SK-N-SH treated with all-trans-retinoic acid at 6 μM for 48 hours (cell line): ENCODE results near the gene KANK2.
"Not testable (repeated sequence)": the region's sequence is repeated elsewhere in the genome, so short reads cannot be mapped to it uniquely, and the experiment has no call there.

ENCODE experiments used
- ATAC-seq: fragments of 200-7000 bp; cut with Tn5 transposase; 3 replicates; pipeline ENCODE4 v1.9.1; 2020; ENCODE audit warnings: mild to moderate bottlenecking, moderate library complexity
- ARNTL ChIP-seq: fragments of 450-650 bp; formaldehyde crosslinking; IDR thresholded peaks from 2 replicates; pipeline ENCODE4 v1.5.0; 2020; ENCODE audit warnings: low read depth, mild to moderate bottlenecking, moderate library complexity, borderline replicate concordance
- BACH2 ChIP-seq: fragments of 250-450 bp; sonication (Bioruptor Pico); IDR thresholded peaks from 2 replicates; pipeline ENCODE4 v1.9.0; 2021; ENCODE audit warnings: mild to moderate bottlenecking, borderline replicate concordance
- CSDC2 ChIP-seq: fragments of 250-450 bp; sonication (Bioruptor Pico); IDR thresholded peaks from 2 replicates; pipeline ENCODE4 v1.5.0; 2020; ENCODE audit warnings: mild to moderate bottlenecking, moderate library complexity
- CSRNP3 ChIP-seq: fragments of 250-450 bp; sonication (Bioruptor Pico); IDR thresholded peaks from 2 replicates; pipeline ENCODE4 v1.5.1; 2021; ENCODE audit warnings: mild to moderate bottlenecking, moderate library complexity
- ESRRG ChIP-seq: fragments of 250-450 bp; sonication (Bioruptor Pico); IDR thresholded peaks from 2 replicates; pipeline ENCODE4 v1.6.1; 2021; ENCODE audit warnings: mild to moderate bottlenecking
- GLIS3 ChIP-seq: fragments of 250-450 bp; sonication (Bioruptor Pico); IDR thresholded peaks from 2 replicates; pipeline ENCODE4 v1.5.0; 2020; ENCODE audit warnings: mild to moderate bottlenecking, moderate library complexity
- ISL1 ChIP-seq: fragments of 250-450 bp; sonication (Bioruptor Pico); IDR thresholded peaks from 2 replicates; pipeline ENCODE4 v2.1.2; 2022; ENCODE audit warnings: mild to moderate bottlenecking, moderate library complexity
- OSR1 ChIP-seq: fragments of 250-450 bp; sonication (Bioruptor Pico); IDR thresholded peaks from 2 replicates; pipeline ENCODE4 v1.8.0; 2022; ENCODE audit warnings: moderate library complexity, mild to moderate bottlenecking, inconsistent platforms
- PPARA ChIP-seq: fragments of 250-450 bp; sonication (Bioruptor Pico); IDR thresholded peaks from 2 replicates; pipeline ENCODE4 v1.5.0; 2020; ENCODE audit warnings: mild to moderate bottlenecking, borderline replicate concordance
- RARB ChIP-seq: fragments of 250-450 bp; sonication (Bioruptor Pico); IDR thresholded peaks from 2 replicates; pipeline ENCODE4 v1.8.0; 2021; ENCODE audit warnings: mild to moderate bottlenecking, moderate library complexity
- SNAI2 ChIP-seq: fragments of 250-450 bp; sonication (Bioruptor Pico); IDR thresholded peaks from 2 replicates; pipeline ENCODE4 v1.5.0; 2020; ENCODE audit warnings: mild to moderate bottlenecking, moderate library complexity
- TCF4 ChIP-seq: fragments of 250-450 bp; sonication (Bioruptor Pico); IDR thresholded peaks from 2 replicates; pipeline ENCODE4 v1.8.0; 2021; ENCODE audit warnings: mild to moderate bottlenecking, moderate library complexity, borderline replicate concordance
- ZC3H10 ChIP-seq: fragments of 250-450 bp; sonication (Bioruptor Pico); IDR thresholded peaks from 2 replicates; pipeline ENCODE4 v1.5.1; 2021; ENCODE audit warnings: mild to moderate bottlenecking, moderate library complexity
- ZFP3 ChIP-seq: fragments of 250-450 bp; sonication (Bioruptor Pico); IDR thresholded peaks from 2 replicates; pipeline ENCODE4 v1.5.0; 2020; ENCODE audit warnings: mild to moderate bottlenecking, moderate library complexity
- ZFP30 ChIP-seq: fragments of 450-650 bp; formaldehyde crosslinking; IDR thresholded peaks from 2 replicates; pipeline ENCODE4 v1.5.0; 2022; ENCODE audit warnings: mild to moderate bottlenecking, moderate library complexity
- ZNF565 ChIP-seq: fragments of 450-650 bp; formaldehyde crosslinking; conservative IDR thresholded peaks from 2 replicates; pipeline ENCODE4 v1.5.0; 2020; ENCODE audit warnings: low read depth, mild to moderate bottlenecking, moderate library complexity
- ZNF70 ChIP-seq: fragments of 450-650 bp; formaldehyde crosslinking; IDR thresholded peaks from 2 replicates; pipeline ENCODE4 v1.5.0; 2020; ENCODE audit warnings: mild to moderate bottlenecking, moderate library complexity
- ZNF8 ChIP-seq: fragments of 450-650 bp; formaldehyde crosslinking; IDR thresholded peaks from 2 replicates; pipeline ENCODE4 v1.5.0; 2020; ENCODE audit warnings: mild to moderate bottlenecking, moderate library complexity
- TF ChIP-seq, protein P1 (sequence below): fragments of 250-450 bp; sonication (Bioruptor Pico); IDR thresholded peaks from 2 replicates; pipeline ENCODE4 v1.5.0; 2020; ENCODE audit warnings: mild to moderate bottlenecking, moderate library complexity
- TF ChIP-seq, protein P2 (sequence below): fragments of 250-450 bp; sonication (Bioruptor Pico); IDR thresholded peaks from 2 replicates; pipeline ENCODE4 v1.5.1; 2020; ENCODE audit warnings: low read depth, mild to moderate bottlenecking, moderate library complexity
- TF ChIP-seq, protein P3 (sequence below): fragments of 250-450 bp; sonication (Bioruptor Pico); IDR thresholded peaks from 2 replicates; pipeline ENCODE4 v1.8.0; 2020; ENCODE audit warnings: mild to moderate bottlenecking, moderate library complexity, borderline replicate concordance

The KANK2 gene

GRCh38 chr19:11123114-11123513 is 74.2 kb downstream of the KANK2 start:
- TF ChIP-seq, protein P1, sequence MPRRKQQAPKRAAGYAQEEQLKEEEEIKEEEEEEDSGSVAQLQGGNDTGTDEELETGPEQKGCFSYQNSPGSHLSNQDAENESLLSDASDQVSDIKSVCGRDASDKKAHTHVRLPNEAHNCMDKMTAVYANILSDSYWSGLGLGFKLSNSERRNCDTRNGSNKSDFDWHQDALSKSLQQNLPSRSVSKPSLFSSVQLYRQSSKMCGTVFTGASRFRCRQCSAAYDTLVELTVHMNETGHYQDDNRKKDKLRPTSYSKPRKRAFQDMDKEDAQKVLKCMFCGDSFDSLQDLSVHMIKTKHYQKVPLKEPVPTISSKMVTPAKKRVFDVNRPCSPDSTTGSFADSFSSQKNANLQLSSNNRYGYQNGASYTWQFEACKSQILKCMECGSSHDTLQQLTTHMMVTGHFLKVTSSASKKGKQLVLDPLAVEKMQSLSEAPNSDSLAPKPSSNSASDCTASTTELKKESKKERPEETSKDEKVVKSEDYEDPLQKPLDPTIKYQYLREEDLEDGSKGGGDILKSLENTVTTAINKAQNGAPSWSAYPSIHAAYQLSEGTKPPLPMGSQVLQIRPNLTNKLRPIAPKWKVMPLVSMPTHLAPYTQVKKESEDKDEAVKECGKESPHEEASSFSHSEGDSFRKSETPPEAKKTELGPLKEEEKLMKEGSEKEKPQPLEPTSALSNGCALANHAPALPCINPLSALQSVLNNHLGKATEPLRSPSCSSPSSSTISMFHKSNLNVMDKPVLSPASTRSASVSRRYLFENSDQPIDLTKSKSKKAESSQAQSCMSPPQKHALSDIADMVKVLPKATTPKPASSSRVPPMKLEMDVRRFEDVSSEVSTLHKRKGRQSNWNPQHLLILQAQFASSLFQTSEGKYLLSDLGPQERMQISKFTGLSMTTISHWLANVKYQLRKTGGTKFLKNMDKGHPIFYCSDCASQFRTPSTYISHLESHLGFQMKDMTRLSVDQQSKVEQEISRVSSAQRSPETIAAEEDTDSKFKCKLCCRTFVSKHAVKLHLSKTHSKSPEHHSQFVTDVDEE (CRISPR knock-in tag) = no peak
- TF ChIP-seq ESRRG (CRISPR knock-in tag) (no peak), ZFP3 (no peak), BACH2 (CRISPR knock-in tag) (no peak), ZFP30 (no peak), ISL1 (CRISPR knock-in tag) (no peak), ZC3H10 (CRISPR knock-in tag) (no peak), CSRNP3 (no peak), PPARA (no peak)
- TF ChIP-seq, protein P2, sequence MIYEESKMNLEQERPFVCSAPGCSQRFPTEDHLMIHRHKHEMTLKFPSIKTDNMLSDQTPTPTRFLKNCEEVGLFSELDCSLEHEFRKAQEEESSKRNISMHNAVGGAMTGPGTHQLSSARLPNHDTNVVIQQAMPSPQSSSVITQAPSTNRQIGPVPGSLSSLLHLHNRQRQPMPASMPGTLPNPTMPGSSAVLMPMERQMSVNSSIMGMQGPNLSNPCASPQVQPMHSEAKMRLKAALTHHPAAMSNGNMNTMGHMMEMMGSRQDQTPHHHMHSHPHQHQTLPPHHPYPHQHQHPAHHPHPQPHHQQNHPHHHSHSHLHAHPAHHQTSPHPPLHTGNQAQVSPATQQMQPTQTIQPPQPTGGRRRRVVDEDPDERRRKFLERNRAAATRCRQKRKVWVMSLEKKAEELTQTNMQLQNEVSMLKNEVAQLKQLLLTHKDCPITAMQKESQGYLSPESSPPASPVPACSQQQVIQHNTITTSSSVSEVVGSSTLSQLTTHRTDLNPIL (CRISPR knock-in tag) = no peak
- TF ChIP-seq, protein P3, sequence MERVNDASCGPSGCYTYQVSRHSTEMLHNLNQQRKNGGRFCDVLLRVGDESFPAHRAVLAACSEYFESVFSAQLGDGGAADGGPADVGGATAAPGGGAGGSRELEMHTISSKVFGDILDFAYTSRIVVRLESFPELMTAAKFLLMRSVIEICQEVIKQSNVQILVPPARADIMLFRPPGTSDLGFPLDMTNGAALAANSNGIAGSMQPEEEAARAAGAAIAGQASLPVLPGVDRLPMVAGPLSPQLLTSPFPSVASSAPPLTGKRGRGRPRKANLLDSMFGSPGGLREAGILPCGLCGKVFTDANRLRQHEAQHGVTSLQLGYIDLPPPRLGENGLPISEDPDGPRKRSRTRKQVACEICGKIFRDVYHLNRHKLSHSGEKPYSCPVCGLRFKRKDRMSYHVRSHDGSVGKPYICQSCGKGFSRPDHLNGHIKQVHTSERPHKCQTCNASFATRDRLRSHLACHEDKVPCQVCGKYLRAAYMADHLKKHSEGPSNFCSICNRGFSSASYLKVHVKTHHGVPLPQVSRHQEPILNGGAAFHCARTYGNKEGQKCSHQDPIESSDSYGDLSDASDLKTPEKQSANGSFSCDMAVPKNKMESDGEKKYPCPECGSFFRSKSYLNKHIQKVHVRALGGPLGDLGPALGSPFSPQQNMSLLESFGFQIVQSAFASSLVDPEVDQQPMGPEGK (CRISPR knock-in tag) = no peak
- TF ChIP-seq, all 23 proteins: peak for 0
- no peak for ATAC-seq

DNA sequence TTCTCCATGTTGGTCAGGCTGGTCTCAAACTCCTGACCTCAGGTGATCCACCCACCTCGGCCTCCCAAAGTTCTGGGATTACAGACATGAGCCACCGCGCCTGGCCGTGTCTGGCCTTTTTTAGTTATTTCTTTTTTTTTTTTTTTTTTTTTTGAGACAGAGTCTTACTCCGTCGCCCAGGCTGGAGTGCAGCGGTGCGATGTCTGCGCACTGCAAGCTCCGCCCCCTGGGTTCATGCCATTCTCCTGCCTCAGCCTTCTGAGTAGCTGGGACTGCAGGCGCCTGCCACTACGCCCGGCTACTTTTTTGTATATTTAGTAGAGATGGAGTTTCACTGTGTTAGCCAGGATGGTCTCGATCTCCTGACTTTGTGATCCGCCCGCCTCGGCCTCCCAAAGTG is 75.4 kb downstream of the KANK2 start:
- ATAC-seq = not testable (repeated sequence)

- no peak for TF ChIP-seq SNAI2 (CRISPR knock-in tag)
- no peak for TF ChIP-seq ESRRG (CRISPR knock-in tag)
- TF ChIP-seq PPARA = no peak
- TF ChIP-seq, protein P1 (CRISPR knock-in tag) = no peak
- no peak for TF ChIP-seq CSDC2
- no peak for TF ChIP-seq CSRNP3
- TF ChIP-seq ZFP3 = no peak
- no peak for TF ChIP-seq ZNF70 (CRISPR knock-in tag)
- TF ChIP-seq ZC3H10 (CRISPR knock-in tag) = no peak
- TF ChIP-seq TCF4 = no peak
- ATAC-seq = no peak
Measured at GRCh38 chr19:11116507-11116906, 80.8 kb downstream of the KANK2 start.

- no peak for TF ChIP-seq ZNF70 (CRISPR knock-in tag)
- TF ChIP-seq ZNF565 = no peak
- TF ChIP-seq GLIS3 (CRISPR knock-in tag) = no peak
- TF ChIP-seq ZFP30 = no peak
- no peak for TF ChIP-seq ZFP3
- TF ChIP-seq RARB (CRISPR knock-in tag) = no peak
- no peak for TF ChIP-seq ARNTL (CRISPR knock-in tag)
- TF ChIP-seq ZNF8 (CRISPR knock-in tag) = no peak
- TF ChIP-seq BACH2 (CRISPR knock-in tag) = no peak
- no peak for TF ChIP-seq PPARA
- TF ChIP-seq, protein P1 (CRISPR knock-in tag) = no peak
- no peak for TF ChIP-seq TCF4
- TF ChIP-seq ZC3H10 (CRISPR knock-in tag) = no peak
- TF ChIP-seq OSR1 (CRISPR knock-in tag) = no peak
- TF ChIP-seq SNAI2 (CRISPR knock-in tag) = no peak
- no peak for ATAC-seq
Measured at GRCh38 chr19:11115895-11116446, 81.4 kb downstream of the KANK2 start.
